GM13977 (cell line): ENCODE data around the gene LRRN1.
"Not testable (repeated sequence)": the region's sequence is repeated elsewhere in the genome, so short reads cannot be mapped to it uniquely, and the experiment has no call there.

Source experiments
- DNase-seq: peaks from one replicate; pipeline ENCODE4 v3.0.0; 2012; ENCODE audit warnings: low spot score
- CTCF ChIP-seq: IDR thresholded peaks from 2 replicates; pipeline ENCODE4 v1.5.1; 2012; ENCODE audit warnings: mild to moderate bottlenecking, control low read depth; ENCODE audit not compliant: insufficient read depth; ENCODE audit errors: extremely low read depth, missing control alignments
- in situ Hi-C: fragments of 300-500 bp; cut with MboI; formaldehyde crosslinking; loops from one replicate; pipeline ENCODE4 v1.12.0; 2022; ENCODE audit warnings: low sequenced_read_pairs, low pct_unique_long_range_greater_than_20kb, mixed read lengths, inconsistent platforms; ENCODE audit not compliant: unreplicated experiment

The LRRN1 gene

GRCh38 chr3:3816034-3816433, 16.8 kb downstream of the LRRN1 start:
- in situ Hi-C loops, result no loop called here
- DNase-seq, result no peak
- TF ChIP-seq CTCF, result no peak

- in situ Hi-C loops, result no loop called here
- no peak for TF ChIP-seq CTCF
- no peak for DNase-seq
Observed at GRCh38 chr3:3817865-3818264, 18.6 kb downstream of the LRRN1 start.

- no peak for DNase-seq
- in situ Hi-C loops, result no loop called here
- no peak for TF ChIP-seq CTCF
Observed at GRCh38 chr3:3821777-3822176, 22.5 kb downstream of the LRRN1 start.

- no peak for TF ChIP-seq CTCF
- no peak for DNase-seq
- in situ Hi-C loops, result no loop called here
Observed at GRCh38 chr3:3825035-3825434, 25.8 kb downstream of the LRRN1 start.

GRCh38 chr3:3826521-3826920, 27.3 kb downstream of the LRRN1 start:
- TF ChIP-seq CTCF, result no peak
- no peak for DNase-seq
- in situ Hi-C loops, result no loop called here

GRCh38 chr3:3827111-3827510, 27.9 kb downstream of the LRRN1 start:
- no peak for TF ChIP-seq CTCF
- in situ Hi-C loops, result no loop called here
- no peak for DNase-seq

GRCh38 chr3:3828417-3828816, 29.2 kb downstream of the LRRN1 start:
- DNase-seq, in situ Hi-C loops: not testable (repeated sequence)
